Stimulated activated CD4-positive, alpha-beta T cell treated with anti-CD3 and anti-CD28 coated beads, Interleukin-12 subunit alpha, Interleukin-12 subunit beta, amount 100 ng/mL, for 4 hours (primary cell): ENCODE results near the gene CCDC169.
"Not testable (repeated sequence)": the region's sequence is repeated elsewhere in the genome, so short reads cannot be mapped to it uniquely, and the experiment has no call there.

Source experiments
- DNase-seq: peaks from one replicate; pipeline ENCODE4 v3.0.0-alpha.2; 2020

The CCDC169 gene

GRCh38 chr13:36313047-36313969, 15.7 kb upstream of the CCDC169 start:
- DNase-seq: no peak

GRCh38 chr13:36310417-36311108, 12.9 kb upstream of the CCDC169 start:
- no peak for DNase-seq

GRCh38 chr13:36302289-36302688, 4.7 kb upstream of the CCDC169 start:
- DNase-seq: no peak

GRCh38 chr13:36299469-36299868, 1.9 kb upstream of the CCDC169 start:
- DNase-seq: not testable (repeated sequence)

GRCh38 chr13:36298535-36299068, 988 bp upstream of the CCDC169 start:
- no peak for DNase-seq

- DNase-seq: no peak
Observed at GRCh38 chr13:36294096-36294495, 3.5 kb downstream of the CCDC169 start.

GRCh38 chr13:36293497-36293896, 4.1 kb downstream of the CCDC169 start:
- no peak for DNase-seq

GRCh38 chr13:36288794-36289391, 8.7 kb downstream of the CCDC169 start:
- no peak for DNase-seq

- no peak for DNase-seq
Observed at GRCh38 chr13:36286006-36286405, 11.6 kb downstream of the CCDC169 start.

- no peak for DNase-seq
Observed at GRCh38 chr13:36282821-36283432, 14.7 kb downstream of the CCDC169 start.

- no peak for DNase-seq
Observed at GRCh38 chr13:36275190-36276002, 22.2 kb downstream of the CCDC169 start.

GRCh38 chr13:36273431-36273830, 24.2 kb downstream of the CCDC169 start:
- DNase-seq: no peak

GRCh38 chr13:36261976-36262375, 35.6 kb downstream of the CCDC169 start:
- no peak for DNase-seq

GRCh38 chr13:36261011-36261410, 36.6 kb downstream of the CCDC169 start:
- DNase-seq: no peak

GRCh38 chr13:36259361-36260137, 38.1 kb downstream of the CCDC169 start:
- DNase-seq: no peak

- no peak for DNase-seq
Observed at GRCh38 chr13:36258831-36259230, 38.8 kb downstream of the CCDC169 start.

- DNase-seq: no peak
Observed at GRCh38 chr13:36251526-36251925, 46.1 kb downstream of the CCDC169 start.

- no peak for DNase-seq
Observed at GRCh38 chr13:36251017-36251416, 46.6 kb downstream of the CCDC169 start.

GRCh38 chr13:36248700-36249099, 48.9 kb downstream of the CCDC169 start:
- DNase-seq: no peak

GRCh38 chr13:36244990-36245389, 52.6 kb downstream of the CCDC169 start:
- DNase-seq: no peak

- DNase-seq: no peak
Observed at GRCh38 chr13:36244073-36244472, 53.5 kb downstream of the CCDC169 start.
